GM18502 (cell line): ENCODE measurements around the gene INSR.
A peak's percentile ranks its signal among the peaks of the same experiment; 100 is the strongest.
"Not testable (repeated sequence)": the region's sequence is repeated elsewhere in the genome, so short reads cannot be mapped to it uniquely, and the experiment has no call there.

Source experiments
- ATAC-seq: cut with Tn5 transposase; IDR thresholded peaks from one replicate; pipeline ENCODE4 v1.9.1; 2021; ENCODE audit warnings: mild to moderate bottlenecking; ENCODE audit not compliant: unreplicated experiment, poor library complexity

Gene INSR

GRCh38 chr19:7293762-7294557 lies at the start of gene INSR:
TSS of gene INSR (minus strand) at chr19:7294414. CDS start at chr19:7293891, 523 bp downstream.
- peak; percentile 76 for ATAC-seq

GRCh38 chr19:7342143-7342542 lies 47.9 kb upstream of the INSR start:
- no peak for ATAC-seq

GRCh38 chr19:7340959-7341837 lies 47.0 kb upstream of the INSR start:
- ATAC-seq, result no peak

GRCh38 chr19:7337380-7338194 lies 43.4 kb upstream of the INSR start:
- peak; percentile 78 for ATAC-seq

- ATAC-seq, result no peak
Measured at GRCh38 chr19:7336321-7336973, 42.2 kb upstream of the INSR start.

GRCh38 chr19:7333198-7334118 lies 39.2 kb upstream of the INSR start:
- no peak for ATAC-seq

GRCh38 chr19:7331446-7331845 lies 37.2 kb upstream of the INSR start:
- no peak for ATAC-seq

- ATAC-seq, result no peak
Measured at GRCh38 chr19:7328647-7329046, 34.4 kb upstream of the INSR start.

GRCh38 chr19:7327802-7328201 lies 33.6 kb upstream of the INSR start:
- ATAC-seq, result no peak

- ATAC-seq, result no peak
Measured at GRCh38 chr19:7326105-7326877, 32.1 kb upstream of the INSR start.

GRCh38 chr19:7318176-7318575 lies 24.0 kb upstream of the INSR start:
- no peak for ATAC-seq

- ATAC-seq, result no peak
Measured at GRCh38 chr19:7312816-7313215, 18.6 kb upstream of the INSR start.

GRCh38 chr19:7311911-7312310 lies 17.7 kb upstream of the INSR start:
- no peak for ATAC-seq

GRCh38 chr19:7308327-7308726 lies 14.1 kb upstream of the INSR start:
- ATAC-seq, result not testable (repeated sequence)

- ATAC-seq, result no peak
Measured at GRCh38 chr19:7307590-7308218, 13.5 kb upstream of the INSR start.

- ATAC-seq, result no peak
Measured at GRCh38 chr19:7304200-7304599, 10.0 kb upstream of the INSR start.

- ATAC-seq, result no peak
Measured at GRCh38 chr19:7303470-7303869, 9.3 kb upstream of the INSR start.

GRCh38 chr19:7301525-7301924 lies 7.3 kb upstream of the INSR start:
- no peak for ATAC-seq
